COLO829 (cell line): ENCODE results near the gene OPCML.

ENCODE experiments used
- DNase-seq: peaks from one replicate; pipeline ENCODE4 v3.0.0; 2012; ENCODE audit warnings: low spot score

OPCML gene

DNA sequence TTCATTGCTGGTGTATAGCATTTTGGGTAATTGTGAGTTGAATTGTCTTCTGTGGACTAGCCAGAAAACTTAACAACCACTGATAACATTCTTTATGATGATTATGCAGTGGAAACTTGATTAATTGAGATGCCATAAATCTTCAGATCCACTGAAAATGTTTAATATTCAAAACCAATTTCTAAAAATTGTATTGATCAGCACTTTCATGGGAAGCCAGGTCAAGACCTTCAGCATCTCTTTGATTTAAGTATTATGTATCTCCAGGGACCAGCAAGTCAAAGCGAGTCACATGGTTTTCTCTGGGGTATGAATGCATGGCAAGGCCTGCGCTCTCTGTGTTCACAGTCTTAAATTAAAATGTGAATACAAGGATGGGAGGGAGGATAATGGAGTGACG lies 596.9 kb downstream of the OPCML start:
- DNase-seq: no peak

- DNase-seq: no peak
Observed at GRCh38 chr11:132933703-132934102, 598.6 kb downstream of the OPCML start.

DNA sequence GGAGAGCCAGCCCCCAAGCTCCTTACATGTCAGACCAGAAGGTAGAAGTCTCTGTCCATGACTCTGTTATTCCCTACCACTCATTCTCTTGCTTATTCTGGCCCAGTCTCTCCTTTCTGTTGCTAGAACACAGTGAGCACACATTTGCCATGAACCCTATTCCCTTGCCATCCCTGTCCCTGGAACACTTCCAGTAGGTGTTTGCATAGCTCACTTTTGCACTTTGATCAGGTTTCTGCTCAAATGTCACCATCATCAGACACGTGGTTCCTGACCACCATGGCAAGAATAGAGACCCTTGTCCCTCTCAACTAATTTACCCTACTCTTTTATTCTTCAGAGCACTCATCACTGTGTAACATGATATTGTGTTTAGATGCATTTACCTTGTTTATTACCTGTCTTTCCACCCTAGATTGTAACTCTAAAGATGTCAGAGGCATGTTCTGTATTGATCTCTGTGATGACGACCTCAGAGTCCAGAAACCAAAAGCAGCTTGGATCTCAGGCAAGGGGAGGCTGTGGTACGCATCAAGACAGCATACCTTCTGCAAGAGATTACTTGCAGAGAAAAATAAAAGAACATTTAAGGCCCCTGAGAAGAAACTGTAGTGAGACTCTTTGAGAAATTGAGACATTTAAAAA lies 606.4 kb downstream of the OPCML start:
- DNase-seq: no peak

DNA sequence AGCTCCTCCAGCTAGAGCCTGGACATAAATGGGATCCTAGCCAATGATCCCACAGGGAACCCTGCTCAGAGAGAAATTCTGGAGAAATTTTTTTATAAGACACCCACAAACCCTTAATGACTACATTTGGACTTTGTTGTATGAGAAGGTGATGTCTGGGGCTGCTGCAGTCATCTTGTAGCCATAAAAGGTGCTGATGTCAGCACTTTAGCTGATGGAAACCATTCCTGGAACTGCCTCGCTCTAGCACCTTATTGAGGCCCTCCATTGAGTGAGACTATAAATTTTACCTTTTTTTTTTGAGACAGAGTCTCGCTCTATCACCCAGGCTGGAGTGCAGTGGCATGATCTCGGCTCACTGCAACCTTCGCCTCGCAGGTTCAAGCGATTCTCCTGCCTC lies 610.7 kb downstream of the OPCML start:
- no peak for DNase-seq

GRCh38 chr11:132920451-132921096 lies 611.7 kb downstream of the OPCML start:
- DNase-seq: no peak

DNA sequence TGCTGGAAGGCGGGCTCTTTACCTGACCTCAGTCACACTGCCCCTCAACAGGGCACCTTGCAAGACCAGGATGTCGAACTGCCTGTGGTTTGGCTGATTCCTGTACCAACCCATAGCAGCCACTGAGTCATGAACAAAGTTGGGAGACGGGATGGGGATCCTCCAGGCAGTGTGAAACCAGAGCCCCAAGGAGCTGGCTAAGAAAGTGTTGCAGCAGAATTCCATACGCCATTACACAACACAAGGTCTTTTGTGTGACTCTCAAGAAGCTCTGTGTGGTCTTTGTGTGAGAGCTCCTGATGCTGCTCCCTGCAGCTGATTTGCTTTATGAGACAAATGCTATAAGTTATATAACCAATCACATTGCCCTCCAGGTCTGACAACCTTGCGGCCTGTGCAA lies 617.7 kb downstream of the OPCML start:
- peak; percentile 28 for DNase-seq

- peak; percentile 18 for DNase-seq
Observed at GRCh38 chr11:132913886-132914285, 618.4 kb downstream of the OPCML start.

DNA sequence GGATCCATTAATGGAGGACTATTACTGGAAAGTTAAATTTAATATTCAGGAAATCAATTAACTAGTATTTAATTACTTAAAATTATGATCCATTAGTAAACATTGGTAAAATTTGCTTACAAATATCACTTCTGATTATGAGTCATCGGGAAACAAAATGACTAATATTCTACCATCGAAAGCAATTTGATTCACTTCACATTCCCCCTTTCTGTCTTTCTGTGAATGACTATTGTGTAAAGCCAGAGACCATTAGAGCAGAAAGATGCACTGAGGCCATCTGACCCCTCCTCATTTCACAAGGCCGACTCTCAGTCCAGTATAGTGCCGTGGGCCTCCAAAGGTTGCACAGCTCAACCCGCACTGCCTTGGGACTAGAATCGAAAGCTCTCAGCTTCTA lies 619.0 kb downstream of the OPCML start:
- DNase-seq: no peak

GRCh38 chr11:132911186-132911585 lies 621.1 kb downstream of the OPCML start:
- peak; percentile 94 for DNase-seq

- no peak for DNase-seq
Observed at GRCh38 chr11:132910011-132910760, 622.1 kb downstream of the OPCML start.

DNA sequence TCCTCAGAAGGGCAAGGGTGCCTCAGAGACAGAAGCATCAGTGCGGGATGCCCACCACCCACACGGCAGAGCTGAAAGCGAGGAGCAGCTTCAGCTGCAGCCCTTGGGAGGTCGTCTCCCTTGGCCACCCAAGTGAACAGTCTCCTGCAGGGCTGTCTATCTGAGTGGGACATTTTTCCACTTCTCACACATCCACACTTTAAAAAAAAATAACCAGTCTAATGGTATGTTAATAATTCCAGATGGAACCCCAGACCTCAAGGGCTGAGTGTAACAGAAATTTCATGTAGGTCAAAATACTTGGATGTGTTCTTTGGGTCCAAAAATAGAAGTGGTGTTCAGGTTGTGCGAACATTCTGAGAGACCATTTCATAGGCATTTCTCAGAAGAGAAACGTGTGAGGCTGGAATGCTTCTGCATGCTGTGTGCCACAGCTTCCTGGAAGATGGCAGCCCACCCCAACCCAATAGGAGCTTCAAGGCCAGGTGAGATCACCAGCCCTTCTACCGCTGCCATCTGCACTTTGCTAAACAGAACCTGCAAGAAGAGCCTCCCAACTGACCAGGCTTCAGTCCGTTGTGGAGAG lies 623.2 kb downstream of the OPCML start:
- DNase-seq: no peak

- no peak for DNase-seq
Observed at GRCh38 chr11:132908414-132908810, 623.9 kb downstream of the OPCML start.

GRCh38 chr11:132907651-132908413 lies 624.5 kb downstream of the OPCML start:
- DNase-seq: no peak

DNA sequence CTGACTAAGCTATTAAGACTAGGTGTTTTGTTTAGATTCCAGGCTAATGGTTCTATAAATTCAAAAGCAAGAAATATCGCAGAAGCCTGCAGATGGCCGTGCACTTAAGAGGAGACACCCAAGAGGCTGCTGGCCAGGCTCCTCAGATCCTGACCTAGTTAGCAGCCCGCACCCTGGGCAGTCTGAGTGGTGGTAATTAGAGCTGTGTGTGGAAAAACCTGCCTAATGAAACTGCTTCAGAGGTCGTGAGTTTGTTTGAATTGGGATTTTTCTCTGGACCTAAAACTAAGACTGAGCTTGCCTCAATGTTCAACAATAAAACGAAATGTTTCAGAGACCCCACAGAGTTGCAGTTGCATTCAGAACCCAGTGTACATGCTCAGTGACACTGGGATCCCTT lies 627.7 kb downstream of the OPCML start:
- no peak for DNase-seq

- DNase-seq: no peak
Observed at GRCh38 chr11:132904091-132904490, 628.2 kb downstream of the OPCML start.

GRCh38 chr11:132901638-132902471 lies 630.4 kb downstream of the OPCML start:
- no peak for DNase-seq

GRCh38 chr11:132898676-132899075 lies 633.6 kb downstream of the OPCML start:
- DNase-seq: peak; percentile 54

DNA sequence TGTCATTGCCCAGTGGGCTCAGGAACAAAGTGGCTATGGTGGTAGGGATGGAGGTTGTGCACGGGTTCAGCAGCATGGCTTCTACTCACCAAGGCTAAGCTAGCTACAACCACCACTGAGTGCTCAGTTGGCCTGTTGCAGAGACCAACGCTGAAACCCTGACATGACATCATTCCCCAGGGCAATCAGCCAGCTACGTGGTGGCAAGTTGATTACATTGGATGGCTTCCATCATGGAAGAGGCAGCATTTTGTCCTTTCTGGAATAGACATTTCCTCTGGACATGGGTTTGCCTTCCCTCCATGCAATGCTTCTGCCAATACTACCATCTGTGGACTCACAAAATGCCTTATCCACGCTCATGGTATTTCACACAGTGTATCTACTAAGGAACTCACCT lies 634.3 kb downstream of the OPCML start:
- DNase-seq: no peak

- DNase-seq: peak; percentile 91
Observed at GRCh38 chr11:132895340-132895739, 637.0 kb downstream of the OPCML start.

DNA sequence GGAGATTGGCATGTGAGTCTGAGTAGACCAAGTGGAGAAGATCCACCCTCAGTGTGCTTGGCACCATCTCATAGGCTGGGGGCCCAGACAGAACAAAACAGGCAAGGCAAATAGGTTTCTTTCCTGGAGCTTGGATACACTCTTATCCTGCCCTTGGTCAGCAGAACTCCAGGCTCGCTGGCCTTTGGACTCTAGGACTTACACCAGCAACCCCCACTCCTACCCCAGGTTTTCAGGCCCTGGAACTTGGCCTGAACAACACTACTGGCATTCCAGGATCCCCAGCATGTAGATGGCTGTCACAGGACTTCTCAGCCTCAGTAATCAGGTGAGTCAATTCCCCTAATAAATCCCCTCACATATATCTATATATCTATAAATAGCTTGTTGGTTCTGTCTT lies 637.7 kb downstream of the OPCML start:
- no peak for DNase-seq

DNA sequence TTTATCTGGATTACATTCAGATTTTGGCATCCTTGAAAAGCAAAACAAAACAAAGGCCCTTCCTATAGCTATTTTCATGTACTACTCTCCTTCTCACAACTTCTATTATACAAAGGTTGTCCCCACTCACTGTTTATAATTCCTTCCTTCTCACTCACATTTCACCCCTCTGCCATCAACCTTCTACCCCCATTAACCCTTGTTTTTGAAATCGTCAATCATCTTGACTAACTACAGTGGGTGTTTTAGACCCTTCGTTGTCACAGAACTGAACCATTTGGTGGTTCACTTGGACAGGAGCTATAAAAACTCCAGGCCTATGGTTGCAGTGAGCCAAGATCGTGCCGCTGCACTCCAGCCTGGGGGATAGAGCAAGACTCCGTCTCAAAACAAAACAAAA lies 639.4 kb downstream of the OPCML start:
- DNase-seq: no peak
